ENCODE data around the gene EFNA5. TPM values are rescaled to one million over a fixed set of nuclear protein-coding genes. Genes with fewer than 3 reads are reported as not detected.

The EFNA5 gene
- polyA plus RNA-seq, 1 of the 3 experiments (the other 2 are of a cell fraction), result 0.81 TPM

- H3K27ac ChIP-seq (ENCODE audit: low read depth in 2 of 2, low read length in 1 of 2), result no peak overlapping the region
- H3K4me3 ChIP-seq (ENCODE audit: low read depth in 2 of 2, low read length in 1 of 2), result no peak overlapping the region
- no peaks in the 10 kb centered on the region for H4K20me1 ChIP-seq (ENCODE audit: insufficient read depth)
- TF ChIP-seq NFIC (IDR thresholded peaks at IDR 0.05; ENCODE audit: borderline replicate concordance), result no peak
- TF ChIP-seq RAD21 (IDR thresholded peaks at IDR 0.05; ENCODE audit: low read length), result no peak
- no peak for TF ChIP-seq RFX5 (IDR thresholded peaks at IDR 0.05; ENCODE audit: low read length)
- no peak for TF ChIP-seq CHD2 (IDR thresholded peaks at IDR 0.05; ENCODE audit: low read length, partially characterized antibody)
- no peak for TF ChIP-seq FOSL2 (IDR thresholded peaks at IDR 0.05; ENCODE audit: borderline replicate concordance, low read depth)
- H3K4me1 ChIP-seq (ENCODE audit: control insufficient read depth in 1 of 2, insufficient read depth in 2 of 2, low read depth in 1 of 2, low read length in 1 of 2), result peaks cover 10 to 32% of the 10 kb centered on the region in 2 experiments; a peak in 3 of 4 replicates
- no peak overlapping the region for H3K4me2 ChIP-seq
- no peak overlapping the region for H3K9ac ChIP-seq
- no peaks in the 10 kb centered on the region for H3K36me3 ChIP-seq (replicated peaks in 1 of 2; ENCODE audit: control insufficient read depth in 1 of 2, insufficient read depth in 2 of 2, low read length in 1 of 2)
- no peaks in the 10 kb centered on the region for H3K9me2 ChIP-seq
- peaks cover 4% of the 10 kb centered on the region; the same call in 1 of the 2 replicates for H3K79me2 ChIP-seq (ENCODE audit: insufficient read depth)
- H2AFZ ChIP-seq (ENCODE audit: low read depth), result no peak overlapping the region
- no peaks in the 10 kb centered on the region for H3K27me3 ChIP-seq (ENCODE audit: insufficient read depth)
- ChIA-PET CTCF (interaction anchor here (1.8 to 3.7 kb wide), 2 partner anchors 8 to 66 kb away, joined by 7 to 20 read pairs; no protein-coding TSS in a partner anchor), POLR2A (no interaction called here)
- no peak for DNase-seq
- peaks cover 3% of the 10 kb centered on the region for H3F3A ChIP-seq (replicated peaks; ENCODE audit: insufficient read depth)
- 72% methylated on average over 3 of the region's 3 CpGs for WGBS (ENCODE audit: low lambda C conversion rate)
- no peaks in the 10 kb centered on the region for H3K9me3 ChIP-seq
These were observed 164.8 kb downstream of the EFNA5 start for GRCh38 chr5:107505763-107506534.

DNA sequence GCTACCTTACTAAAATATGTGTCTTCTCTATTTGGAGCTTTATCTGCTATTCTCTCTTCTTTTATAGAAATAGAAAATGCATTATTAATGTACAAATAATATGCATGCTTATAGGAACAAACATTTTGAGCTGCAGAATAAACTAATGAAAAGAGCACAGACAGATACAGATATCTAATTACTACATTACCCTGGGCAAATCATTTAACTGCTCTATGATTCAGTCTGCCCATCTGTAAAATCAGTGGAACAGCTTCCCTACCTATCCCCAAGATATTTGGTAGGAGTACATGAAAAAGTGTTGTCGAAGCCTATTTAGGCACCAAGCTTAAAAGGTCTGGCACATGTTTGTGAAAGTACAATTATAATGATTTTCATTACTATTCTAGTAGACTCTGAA lies 166.3 kb downstream of the EFNA5 start:
- H3K4me1 ChIP-seq (ENCODE audit: control insufficient read depth in 1 of 2, insufficient read depth in 2 of 2, low read depth in 1 of 2, low read length in 1 of 2), result peaks cover 11 to 36% of the 10 kb centered on the region in 2 experiments; a peak in 3 of 4 replicates
- 43% methylated on average over 1 of the region's 1 CpG for WGBS (ENCODE audit: low lambda C conversion rate)

DNA sequence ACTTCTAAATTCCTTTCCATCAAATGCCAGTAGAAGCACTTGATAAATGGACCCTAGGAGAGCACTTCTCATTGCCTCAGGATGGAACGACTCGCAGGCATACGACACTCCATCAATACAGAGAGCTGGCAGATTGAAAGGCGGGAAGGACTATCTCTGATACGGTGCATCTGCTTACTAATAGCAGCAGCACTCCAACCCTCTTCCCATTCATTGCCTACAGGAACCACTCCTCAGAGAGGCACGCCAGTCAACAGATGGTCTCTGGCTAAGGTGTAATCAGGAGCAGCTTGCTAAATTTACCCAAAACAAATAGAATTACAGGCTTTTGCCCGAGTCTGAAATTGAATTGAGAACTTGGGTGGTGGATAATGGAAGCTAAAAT lies 168.1 kb downstream of the EFNA5 start:
- CTCF ChIA-PET, result interaction anchor here (1.3 to 3.7 kb wide), 6 partner anchors 11 to 166 kb away, joined by 3 to 20 read pairs (median 5); no protein-coding TSS in a partner anchor
- H3K27ac ChIP-seq (ENCODE audit: low read depth in 2 of 2, low read length in 1 of 2), result peak overlapping the region; percentile 61 to 97; a peak in 3 of 4 replicates
- H3K9me3 ChIP-seq, result no peaks in the 10 kb centered on the region
- no peaks in the 10 kb centered on the region for H3K9me2 ChIP-seq
- TF ChIP-seq GATA2 (CRISPR knock-in tag; IDR thresholded peaks at IDR 0.05) (peak; percentile 72; the same call in 1 of the 2 replicates), RAD21 (IDR thresholded peaks at IDR 0.05; ENCODE audit: low read length) (peak; percentile 37; the same call in 1 of the 2 replicates), EP300 (IDR thresholded peaks at IDR 0.05; ENCODE audit: borderline replicate concordance in 1 of 2, low read depth in 1 of 2, low read length in 1 of 2) (peak in 1 of 2 experiments; percentile 94; a peak in 2 of 4 replicates), MXI1 (IDR thresholded peaks at IDR 0.05; ENCODE audit: low read depth, low read length) (peak; percentile 80; the same call in 1 of the 2 replicates), GABPA (IDR thresholded peaks at IDR 0.05; ENCODE audit: low read depth) (no peak), RCOR1 (IDR thresholded peaks at IDR 0.05; ENCODE audit: low read length) (peak; percentile 88), FOSL2 (IDR thresholded peaks at IDR 0.05; ENCODE audit: borderline replicate concordance, low read depth) (no peak), TCF12 (IDR thresholded peaks at IDR 0.05) (0 out of 2 replicates have a peak, but pooled peaks have one; percentile 20), FOXJ3 (CRISPR knock-in tag; IDR thresholded peaks at IDR 0.05) (peak; percentile 94), CHD2 (IDR thresholded peaks at IDR 0.05; ENCODE audit: low read length, partially characterized antibody) (peak; percentile 81)
- WGBS (ENCODE audit: low lambda C conversion rate), result 22% methylated on average over 7 of the region's 7 CpGs
- POLR2A ChIA-PET, result interaction anchor here (0.7 to 2.7 kb wide), 9 partner anchors 8 to 289 kb away, joined by 3 to 10 read pairs (median 3); no protein-coding TSS in a partner anchor
- H3K4me1 ChIP-seq (ENCODE audit: control insufficient read depth in 1 of 2, insufficient read depth in 2 of 2, low read depth in 1 of 2, low read length in 1 of 2), result peaks cover 11 to 33% of the 10 kb centered on the region in 2 experiments; a peak in 3 of 4 replicates
- DNase-seq, result peak; percentile 61
- H2AFZ ChIP-seq (ENCODE audit: low read depth), result peak overlapping the region; percentile 82
- no peaks in the 10 kb centered on the region for H3K36me3 ChIP-seq (replicated peaks in 1 of 2; ENCODE audit: control insufficient read depth in 1 of 2, insufficient read depth in 2 of 2, low read length in 1 of 2)
- H3F3A ChIP-seq (replicated peaks; ENCODE audit: insufficient read depth), result peaks cover 3% of the 10 kb centered on the region
- H3K4me3 ChIP-seq (ENCODE audit: low read depth in 2 of 2, low read length in 1 of 2), result peak overlapping the region; percentile 45 to 63
- no peaks in the 10 kb centered on the region for H4K20me1 ChIP-seq (ENCODE audit: insufficient read depth)
- peak overlapping the region; percentile 78 for H3K4me2 ChIP-seq
- no peaks in the 10 kb centered on the region for H3K27me3 ChIP-seq (ENCODE audit: insufficient read depth)
- peak overlapping the region; percentile 50; the same call in 1 of the 2 replicates for H3K9ac ChIP-seq
- peaks cover 4% of the 10 kb centered on the region; the same call in 1 of the 2 replicates for H3K79me2 ChIP-seq (ENCODE audit: insufficient read depth)

More for the DNA sequence above, 166.3 kb downstream of the EFNA5 start:
- Histone ChIP-seq H3K9me2 (no peaks in the 10 kb centered on the region), H3K36me3 (replicated peaks in 1 of 2; ENCODE audit: control insufficient read depth in 1 of 2, insufficient read depth in 2 of 2, low read length in 1 of 2) (no peaks in the 10 kb centered on the region), H4K20me1 (ENCODE audit: insufficient read depth) (no peaks in the 10 kb centered on the region), H3K79me2 (ENCODE audit: insufficient read depth) (peaks cover 4% of the 10 kb centered on the region; the same call in 1 of the 2 replicates), H2AFZ (ENCODE audit: low read depth) (no peak overlapping the region), H3F3A (replicated peaks; ENCODE audit: insufficient read depth) (peaks cover 3% of the 10 kb centered on the region), H3K9ac (no peak overlapping the region), H3K9me3 (no peaks in the 10 kb centered on the region), H3K4me2 (no peak overlapping the region), H3K27me3 (ENCODE audit: insufficient read depth) (no peaks in the 10 kb centered on the region), H3K27ac (ENCODE audit: low read depth in 2 of 2, low read length in 1 of 2) (peak overlapping the region in 1 of 2 experiments; percentile 97; a peak in 2 of 4 replicates), H3K4me3 (ENCODE audit: low read depth in 2 of 2, low read length in 1 of 2) (no peak overlapping the region)
- no peak for DNase-seq
- ChIA-PET CTCF (interaction anchor here (0.7 to 3.7 kb wide), 4 partner anchors 10 to 164 kb away, joined by 3 to 20 read pairs (median 7); no protein-coding TSS in a partner anchor), POLR2A (no interaction called here)
- TF ChIP-seq CHD2 (IDR thresholded peaks at IDR 0.05; ENCODE audit: low read length, partially characterized antibody) (peak; percentile 42), GATA2 (CRISPR knock-in tag; IDR thresholded peaks at IDR 0.05) (peak; percentile 33; the same call in 1 of the 2 replicates), RCOR1 (IDR thresholded peaks at IDR 0.05; ENCODE audit: low read length) (peak; percentile 71), TAF1 (IDR thresholded peaks at IDR 0.05; ENCODE audit: borderline replicate concordance, low read depth, low read length) (no peak), EP300 (IDR thresholded peaks at IDR 0.05; ENCODE audit: borderline replicate concordance in 1 of 2, low read depth in 1 of 2, low read length in 1 of 2) (peak in 1 of 2 experiments; percentile 64; a peak in 2 of 4 replicates), RAD21 (IDR thresholded peaks at IDR 0.05; ENCODE audit: low read length) (peak; percentile 16; the same call in 1 of the 2 replicates)

All from SK-N-SH (cell line).